AG09319 (cell line): ENCODE results near the gene SLC44A5.

Experiments
- DNase-seq: peaks from one replicate; pipeline ENCODE4 v3.0.0-alpha.2; 2010; ENCODE audit warnings: low read depth; ENCODE audit errors: extremely low read depth
- CTCF ChIP-seq: IDR thresholded peaks from 2 replicates; pipeline ENCODE4 v1.5.1; 2011; ENCODE audit warnings: low read depth, mild to moderate bottlenecking, inconsistent platforms, low read length, moderate library complexity

SLC44A5 gene

GRCh38 chr1:75444220-75444619 is 166.7 kb downstream of the SLC44A5 start:
- DNase-seq: no peak
- no peak for TF ChIP-seq CTCF

- TF ChIP-seq CTCF: no peak
- no peak for DNase-seq
These were observed 170.6 kb downstream of the SLC44A5 start for GRCh38 chr1:75440274-75440673.

GRCh38 chr1:75438355-75438754 is 172.6 kb downstream of the SLC44A5 start:
- DNase-seq: no peak
- no peak for TF ChIP-seq CTCF

GRCh38 chr1:75431843-75432242 is 179.1 kb downstream of the SLC44A5 start:
- no peak for DNase-seq
- TF ChIP-seq CTCF: no peak

GRCh38 chr1:75430526-75430925 is 180.4 kb downstream of the SLC44A5 start:
- DNase-seq: no peak
- no peak for TF ChIP-seq CTCF

- DNase-seq: no peak
- no peak for TF ChIP-seq CTCF
These were observed 184.2 kb downstream of the SLC44A5 start for GRCh38 chr1:75426688-75427087.

GRCh38 chr1:75425001-75425650 is 185.8 kb downstream of the SLC44A5 start:
- DNase-seq: no peak
- TF ChIP-seq CTCF: no peak
